HEK293 (cell line): ENCODE data around the gene EME1.

ENCODE experiments used
- GFI1B ChIP-seq: fragments of 450-650 bp; formaldehyde crosslinking; IDR thresholded peaks from 2 replicates; pipeline ENCODE4 v1.5.1; 2016; ENCODE audit warnings: missing biosample characterization, missing genetic modification characterization
- HOXC10 ChIP-seq: sonication (generic); formaldehyde crosslinking; IDR thresholded peaks from 2 replicates; pipeline ENCODE4 v1.8.1; 2023; ENCODE audit warnings: mild to moderate bottlenecking, missing genetic modification reagents
- KLF7 ChIP-seq: fragments of 450-650 bp; formaldehyde crosslinking; IDR thresholded peaks from 2 replicates; pipeline ENCODE4 v1.5.1; 2016; ENCODE audit warnings: missing biosample characterization, missing genetic modification characterization, borderline replicate concordance
- KLF8 ChIP-seq: fragments of 450-650 bp; formaldehyde crosslinking; IDR thresholded peaks from 2 replicates; pipeline ENCODE4 v1.5.1; 2016; ENCODE audit warnings: missing biosample characterization, missing genetic modification characterization
- MYNN ChIP-seq: fragments of 450-650 bp; formaldehyde crosslinking; IDR thresholded peaks from 2 replicates; pipeline ENCODE4 v1.5.1; 2016; ENCODE audit warnings: missing biosample characterization, missing genetic modification characterization, borderline replicate concordance
- OSR2 ChIP-seq: fragments of 450-650 bp; formaldehyde crosslinking; IDR thresholded peaks from 2 replicates; pipeline ENCODE4 v1.5.1; 2016; ENCODE audit warnings: missing biosample characterization, missing genetic modification characterization
- PRDM1 ChIP-seq: fragments of 450-650 bp; formaldehyde crosslinking; IDR thresholded peaks from 2 replicates; pipeline ENCODE4; 2016; ENCODE audit warnings: missing biosample characterization, missing genetic modification characterization
- REPIN1 ChIP-seq: fragments of 450-650 bp; formaldehyde crosslinking; IDR thresholded peaks from 2 replicates; pipeline ENCODE4 v1.5.1; 2017; ENCODE audit warnings: missing biosample characterization, missing genetic modification characterization, low read depth
- WT1 ChIP-seq: fragments of 450-650 bp; formaldehyde crosslinking; IDR thresholded peaks from 2 replicates; pipeline ENCODE4 v1.5.1; 2016; ENCODE audit warnings: missing biosample characterization, missing genetic modification characterization
- YY1 ChIP-seq: fragments of 450-650 bp; formaldehyde crosslinking; IDR thresholded peaks from 2 replicates; pipeline ENCODE4 v1.5.1; 2018; ENCODE audit warnings: missing biosample characterization, missing genetic modification characterization
- ZBTB11 ChIP-seq: fragments of 450-650 bp; formaldehyde crosslinking; conservative IDR thresholded peaks from 2 replicates; pipeline ENCODE4 v1.5.1; 2016; ENCODE audit warnings: low read depth, missing biosample characterization, missing genetic modification characterization
- ZBTB17 ChIP-seq: fragments of 450-650 bp; formaldehyde crosslinking; IDR thresholded peaks from 2 replicates; pipeline ENCODE4 v1.5.1; 2016; ENCODE audit warnings: missing biosample characterization, missing genetic modification characterization
- ZBTB7A ChIP-seq: fragments of 450-650 bp; formaldehyde crosslinking; IDR thresholded peaks from 2 replicates; pipeline ENCODE4 v1.5.1; 2016; ENCODE audit warnings: low read depth, missing biosample characterization, missing genetic modification characterization
- ZEB2 ChIP-seq: fragments of 450-650 bp; formaldehyde crosslinking; IDR thresholded peaks from 2 replicates; pipeline ENCODE4 v1.5.1; 2016; ENCODE audit warnings: missing biosample characterization, missing genetic modification characterization
- ZNF114 ChIP-seq: fragments of 450-650 bp; formaldehyde crosslinking; IDR thresholded peaks from 2 replicates; pipeline ENCODE4 v1.5.0; 2017; ENCODE audit warnings: missing biosample characterization, missing genetic modification characterization
- ZNF2 ChIP-seq: fragments of 450-650 bp; formaldehyde crosslinking; IDR thresholded peaks from 2 replicates; pipeline ENCODE4 v1.5.1; 2016; ENCODE audit warnings: missing biosample characterization, missing genetic modification characterization
- ZNF24 ChIP-seq: fragments of 450-650 bp; formaldehyde crosslinking; IDR thresholded peaks from 2 replicates; pipeline ENCODE4 v1.5.1; 2016; ENCODE audit warnings: missing biosample characterization, missing genetic modification characterization
- ZNF341 ChIP-seq: fragments of 450-650 bp; formaldehyde crosslinking; IDR thresholded peaks from 2 replicates; pipeline ENCODE4; 2016; ENCODE audit warnings: low read depth, missing biosample characterization, missing genetic modification characterization
- ZNF366 ChIP-seq: fragments of 450-650 bp; formaldehyde crosslinking; conservative IDR thresholded peaks from 2 replicates; pipeline ENCODE4 v1.5.1; 2016; ENCODE audit warnings: missing biosample characterization, missing genetic modification characterization
- ZNF37A ChIP-seq: fragments of 450-650 bp; IDR thresholded peaks from 2 replicates; pipeline ENCODE4 v1.5.1; 2018; ENCODE audit warnings: missing biosample characterization, missing genetic modification characterization
- ZNF391 ChIP-seq: fragments of 450-650 bp; formaldehyde crosslinking; IDR thresholded peaks from 2 replicates; pipeline ENCODE4 v1.5.1; 2016; ENCODE audit warnings: low read depth, missing biosample characterization, missing genetic modification characterization, borderline replicate concordance
- ZNF394 ChIP-seq: fragments of 450-650 bp; formaldehyde crosslinking; IDR thresholded peaks from 2 replicates; pipeline ENCODE4 v1.5.1; 2016; ENCODE audit warnings: missing biosample characterization, missing genetic modification characterization, mild to moderate bottlenecking, moderate library complexity, borderline replicate concordance
- ZNF398 ChIP-seq: fragments of 450-650 bp; formaldehyde crosslinking; IDR thresholded peaks from 2 replicates; pipeline ENCODE4 v1.5.1; 2017; ENCODE audit warnings: missing biosample characterization, missing genetic modification characterization
- ZNF433 ChIP-seq: fragments of 450-650 bp; formaldehyde crosslinking; IDR thresholded peaks from 2 replicates; pipeline ENCODE4 v1.5.1; 2016; ENCODE audit warnings: missing biosample characterization, missing genetic modification characterization, low read depth
- ZNF48 ChIP-seq: fragments of 450-650 bp; formaldehyde crosslinking; IDR thresholded peaks from 2 replicates; pipeline ENCODE4 v1.5.1; 2016; ENCODE audit warnings: missing biosample characterization, missing genetic modification characterization
- ZNF514 ChIP-seq: fragments of 450-650 bp; formaldehyde crosslinking; IDR thresholded peaks from 2 replicates; pipeline ENCODE4 v1.5.1; 2016; ENCODE audit warnings: missing biosample characterization, missing genetic modification characterization
- ZNF548 ChIP-seq: fragments of 450-650 bp; formaldehyde crosslinking; IDR thresholded peaks from 2 replicates; pipeline ENCODE4 v1.5.1; 2016; ENCODE audit warnings: missing biosample characterization, missing genetic modification characterization
- ZNF549 ChIP-seq: fragments of 450-650 bp; IDR thresholded peaks from 2 replicates; pipeline ENCODE4 v1.5.1; 2018; ENCODE audit warnings: missing biosample characterization, missing genetic modification characterization, mild to moderate bottlenecking, inconsistent platforms, moderate library complexity
- ZNF560 ChIP-seq: fragments of 450-650 bp; formaldehyde crosslinking; IDR thresholded peaks from 2 replicates; pipeline ENCODE4 v1.5.1; 2017; ENCODE audit warnings: missing biosample characterization, missing genetic modification characterization, borderline replicate concordance
- ZNF629 ChIP-seq: fragments of 450-650 bp; formaldehyde crosslinking; IDR thresholded peaks from 2 replicates; pipeline ENCODE4 v1.5.1; 2017; ENCODE audit warnings: missing biosample characterization, missing genetic modification characterization
- ZNF670 ChIP-seq: fragments of 450-650 bp; formaldehyde crosslinking; IDR thresholded peaks from 2 replicates; pipeline ENCODE4 v1.5.1; 2016; ENCODE audit warnings: missing biosample characterization, missing genetic modification characterization, low read depth
- ZNF701 ChIP-seq: fragments of 450-650 bp; formaldehyde crosslinking; IDR thresholded peaks from 2 replicates; pipeline ENCODE4 v1.5.1; 2016; ENCODE audit warnings: missing biosample characterization, missing genetic modification characterization
- ZNF704 ChIP-seq: fragments of 450-650 bp; formaldehyde crosslinking; IDR thresholded peaks from 2 replicates; pipeline ENCODE4 v1.5.1; 2016; ENCODE audit warnings: missing biosample characterization, missing genetic modification characterization
- ZNF791 ChIP-seq: fragments of 450-650 bp; formaldehyde crosslinking; IDR thresholded peaks from 2 replicates; pipeline ENCODE4 v1.5.1; 2016; ENCODE audit warnings: missing biosample characterization, missing genetic modification characterization
- ZNF843 ChIP-seq: fragments of 450-650 bp; formaldehyde crosslinking; IDR thresholded peaks from 2 replicates; pipeline ENCODE4 v1.5.1; 2016; ENCODE audit warnings: missing biosample characterization, missing genetic modification characterization

EME1 gene

GRCh38 chr17:50372758-50373556 lies at the start of gene EME1, which contains the start of gene MRPL27 (continued):
- TF ChIP-seq ZNF514 (tag by site-specific recombination), result no peak
- no peak for TF ChIP-seq ZNF701 (tag by site-specific recombination)
- TF ChIP-seq ZNF629, result peak; percentile 95
- TF ChIP-seq ZNF2 (tag by site-specific recombination), result peak; percentile 87
- TF ChIP-seq ZNF843 (tag by site-specific recombination), result 0 out of 2 replicates have a peak, but pooled peaks have one; percentile 34
- TF ChIP-seq HOXC10 (CRISPR knock-in tag), result no peak
- peak; percentile 75 for TF ChIP-seq ZNF366 (tag by site-specific recombination)
- TF ChIP-seq MYNN (tag by site-specific recombination), result no peak; the same call in 1 of the 2 replicates
- 0 out of 2 replicates have a peak, but pooled peaks have one; percentile 11 for TF ChIP-seq ZNF391 (tag by site-specific recombination)
- no peak for TF ChIP-seq ZNF37A
- TF ChIP-seq ZBTB7A, result peak; percentile 66; the same call in 1 of the 2 replicates
- TF ChIP-seq ZNF433 (tag by site-specific recombination), result no peak
- TF ChIP-seq GFI1B (tag by site-specific recombination), result no peak
- TF ChIP-seq ZNF670 (tag by site-specific recombination), result peak; percentile 10; the same call in 1 of the 2 replicates
- TF ChIP-seq ZNF24 (tag by site-specific recombination), result peak; percentile 87; the same call in 1 of the 2 replicates
- TF ChIP-seq ZNF548 (tag by site-specific recombination), result peak; percentile 58; the same call in 1 of the 2 replicates
- peak; percentile 92 for TF ChIP-seq ZBTB17 (tag by site-specific recombination)
- TF ChIP-seq OSR2 (tag by site-specific recombination), result peak; percentile 18; the same call in 1 of the 2 replicates
- no peak for TF ChIP-seq ZNF549 (tag by site-specific recombination)
- no peak for TF ChIP-seq ZNF48
- TF ChIP-seq ZNF791 (tag by site-specific recombination), result no peak
- TF ChIP-seq WT1, result peak; percentile 59; the same call in 1 of the 2 replicates
- TF ChIP-seq ZBTB11 (tag by site-specific recombination), result peak; percentile 98
- no peak for TF ChIP-seq ZNF114 (tag by site-specific recombination)
- peak; percentile 78; the same call in 1 of the 2 replicates for TF ChIP-seq ZNF394
- no peak for TF ChIP-seq ZNF704 (tag by site-specific recombination)
- TF ChIP-seq ZEB2 (tag by site-specific recombination), result peak; percentile 86
- peak; percentile 95 for TF ChIP-seq YY1
- peak; percentile 92 for TF ChIP-seq KLF7
- peak; percentile 95 for TF ChIP-seq KLF8 (tag by site-specific recombination)
- TF ChIP-seq ZNF398, result no peak
- peak; percentile 44 for TF ChIP-seq ZNF341
- peak; percentile 55; the same call in 1 of the 2 replicates for TF ChIP-seq REPIN1 (tag by site-specific recombination)
- TF ChIP-seq PRDM1 (tag by site-specific recombination), result 0 out of 2 replicates have a peak, but pooled peaks have one; percentile 33
- no peak for TF ChIP-seq ZNF560
